Nucleus accumbens (tissue), 56 donors: ENCODE measurements around the gene PROM1.

Experiments
- DNase-seq, 56 donors: peaks; one replicate each; lab custom pipeline; 2025; lab: John Stamatoyannopoulos, UW

The PROM1 gene

GRCh38 chr4:15955670-15956069 is 128.2 kb downstream of the PROM1 start:
- no peak for DNase-seq

GRCh38 chr4:15953625-15954024 is 130.2 kb downstream of the PROM1 start:
- DNase-seq: no peak

- no peak for DNase-seq
Measured at GRCh38 chr4:15951781-15952180, 132.0 kb downstream of the PROM1 start.

- no peak for DNase-seq
Measured at GRCh38 chr4:15948826-15949225, 135.0 kb downstream of the PROM1 start.

GRCh38 chr4:15947684-15948083 is 136.1 kb downstream of the PROM1 start:
- no peak for DNase-seq

- no peak for DNase-seq
Measured at GRCh38 chr4:15945516-15945915, 138.3 kb downstream of the PROM1 start.

GRCh38 chr4:15944895-15945294 is 138.9 kb downstream of the PROM1 start:
- no peak for DNase-seq

GRCh38 chr4:15942283-15942682 is 141.5 kb downstream of the PROM1 start:
- DNase-seq: no peak

- no peak for DNase-seq
Measured at GRCh38 chr4:15938640-15939039, 145.2 kb downstream of the PROM1 start, which contains the start of gene FGFBP1. Gene FGFBP1, minus strand, starts transcription at chr4:15938740. Its CDS starts 2,108 bp downstream, at chr4:15936632.

- DNase-seq: no peak
Measured at GRCh38 chr4:15938182-15938581, 145.6 kb downstream of the PROM1 start.

GRCh38 chr4:15936495-15936894 is 147.3 kb downstream of the PROM1 start:
- no peak for DNase-seq

- DNase-seq: no peak
Measured at GRCh38 chr4:15935504-15936402, 148.1 kb downstream of the PROM1 start.

GRCh38 chr4:15934259-15934658 is 149.6 kb downstream of the PROM1 start:
- DNase-seq: no peak

- no peak for DNase-seq
Measured at GRCh38 chr4:15931451-15932210, 152.2 kb downstream of the PROM1 start.

GRCh38 chr4:15930314-15930713 is 153.5 kb downstream of the PROM1 start:
- no peak for DNase-seq

GRCh38 chr4:15929540-15929939 is 154.3 kb downstream of the PROM1 start:
- DNase-seq: no peak

- DNase-seq: no peak
Measured at GRCh38 chr4:15928883-15929282, 154.9 kb downstream of the PROM1 start.

- no peak for DNase-seq
Measured at GRCh38 chr4:15926486-15926885, 157.3 kb downstream of the PROM1 start.

GRCh38 chr4:15925830-15926229 is 158.0 kb downstream of the PROM1 start:
- peak in 6 of 56 donors; percentile 1 to 7 (median 4) for DNase-seq

- no peak for DNase-seq
Measured at GRCh38 chr4:15921592-15921932, 162.3 kb downstream of the PROM1 start.

GRCh38 chr4:15920723-15921591 is 162.9 kb downstream of the PROM1 start:
- DNase-seq: peak in 7 of 56 donors; percentile 1 to 62 (median 5)
